ENCODE results near the gene UBE2D2. TPM values are rescaled to one million over a fixed set of nuclear protein-coding genes. Genes with fewer than 3 reads are reported as not detected.
"Not testable (repeated sequence)": the region's sequence is repeated elsewhere in the genome, so short reads cannot be mapped to it uniquely, and the experiment has no call there.

The UBE2D2 gene
- polyA plus RNA-seq (2012; ENCODE audit: missing spikeins): 163 TPM

DNA sequence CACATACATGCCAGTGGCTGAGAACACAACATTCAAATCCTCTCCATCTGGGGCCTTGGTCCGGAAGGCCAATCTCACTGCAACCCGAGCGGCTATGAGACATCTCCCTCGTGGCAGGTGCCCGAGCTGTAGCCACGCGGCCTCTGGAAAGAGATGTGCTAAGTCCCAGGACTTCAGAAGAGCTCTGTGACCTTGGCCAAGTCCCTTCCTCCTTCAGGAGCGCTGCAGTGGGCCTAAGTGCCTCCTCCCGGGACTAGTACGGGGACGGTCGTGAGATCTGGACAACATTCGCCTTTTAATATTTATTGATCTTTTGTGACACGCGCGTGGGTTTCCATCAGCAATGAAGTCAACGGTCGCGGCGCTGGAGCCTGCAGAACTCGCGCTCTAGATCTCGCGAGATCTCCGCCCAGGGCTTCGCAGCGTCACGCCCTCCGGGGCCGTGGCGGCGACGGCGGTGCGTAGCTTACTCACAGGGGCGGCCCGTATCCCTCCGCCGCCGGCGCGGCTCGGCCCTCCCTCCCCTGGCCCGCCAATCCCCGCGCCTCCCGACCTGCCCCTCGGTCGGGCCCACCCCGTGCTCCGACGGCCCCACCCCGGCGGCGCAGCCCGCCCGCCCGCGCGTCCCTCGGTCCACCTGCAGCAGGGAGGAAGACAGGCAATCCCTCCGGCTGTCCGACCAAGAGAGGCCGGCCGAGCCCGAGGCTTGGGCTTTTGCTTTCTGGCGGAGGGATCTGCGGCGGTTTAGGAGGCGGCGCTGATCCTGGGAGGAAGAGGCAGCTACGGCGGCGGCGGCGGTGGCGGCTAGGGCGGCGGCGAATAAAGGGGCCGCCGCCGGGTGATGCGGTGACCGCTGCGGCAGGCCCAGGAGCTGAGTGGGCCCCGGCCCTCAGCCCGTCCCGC lies at the start of gene UBE2D2:
Gene UBE2D2 (plus strand): TSS at position 588 of the 903 bp plus-strand sequence. CDS start 453 bp downstream, outside the sequence.
- DNase-seq (ENCODE audit: insufficient read length) (peak; percentile 93), FAIRE-seq (peak; percentile 99)
- peak; percentile 88 for TF ChIP-seq POLR2AphosphoS5 (IDR thresholded peaks at IDR 0.05; ENCODE audit: low read depth, low read length)
- TF ChIP-seq POLR2A (IDR thresholded peaks at IDR 0.05; ENCODE audit: low read depth, low read length): peak; percentile 84
- TF ChIP-seq TAF1 (IDR thresholded peaks at IDR 0.05; ENCODE audit: borderline replicate concordance, low read depth, low read length): peak; percentile 75; the same call in 1 of the 2 replicates

DNA sequence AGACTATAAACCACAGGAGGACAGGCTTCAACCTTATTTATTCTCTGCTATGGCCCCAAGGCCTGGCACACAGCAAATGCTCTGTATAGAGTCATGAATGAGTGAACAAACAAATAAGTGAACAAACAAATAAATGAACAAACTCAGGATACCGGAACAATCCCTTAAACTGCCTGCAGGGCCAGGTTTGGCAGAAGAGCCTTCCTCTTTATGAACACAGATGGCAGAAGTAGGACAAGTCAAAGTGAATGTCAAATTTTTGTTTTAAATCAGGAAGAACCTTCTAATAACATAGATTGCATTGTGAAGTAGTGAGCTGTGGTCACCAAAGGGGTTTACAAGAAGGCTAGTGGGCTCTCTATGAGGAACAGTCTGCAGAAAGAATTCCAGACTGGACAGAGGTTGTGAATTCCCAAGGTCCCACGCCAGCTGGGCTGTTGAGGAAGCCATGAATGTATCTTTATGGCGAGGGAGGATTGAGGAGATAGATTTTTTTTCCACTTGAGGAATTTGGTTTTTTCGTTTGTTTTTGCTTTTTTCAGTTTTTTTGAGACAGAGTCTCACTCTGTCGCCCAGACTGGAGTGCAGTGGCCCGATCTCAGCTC lies 48.3 kb upstream of the UBE2D2 start:
- TF ChIP-seq POLR2AphosphoS5 (IDR thresholded peaks at IDR 0.05; ENCODE audit: low read depth, low read length) (no peak), POLR2A (IDR thresholded peaks at IDR 0.05; ENCODE audit: low read depth, low read length) (no peak), TAF1 (IDR thresholded peaks at IDR 0.05; ENCODE audit: borderline replicate concordance, low read depth, low read length) (no peak)
- DNase-seq (ENCODE audit: insufficient read length) (no peak), FAIRE-seq (no peak)

DNA sequence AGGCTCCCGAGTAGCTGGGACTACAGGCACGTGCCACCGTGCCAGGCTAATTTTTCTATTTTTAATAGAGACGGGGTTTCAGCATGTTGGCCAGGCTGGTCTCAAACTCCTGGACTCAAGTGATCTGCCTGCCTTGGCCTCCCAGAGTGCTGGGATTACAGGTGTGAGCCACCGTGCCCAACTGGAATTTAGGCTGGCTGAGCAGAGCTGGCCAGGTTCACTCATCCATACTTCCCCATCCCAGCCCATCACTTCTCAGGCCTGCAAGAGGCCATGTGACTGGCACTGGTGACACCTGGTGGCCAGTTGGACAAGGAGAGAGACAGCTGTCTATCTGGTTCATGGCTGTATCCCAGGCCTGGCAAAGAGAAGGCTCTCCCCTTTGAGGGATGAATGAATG lies 47.7 kb upstream of the UBE2D2 start:
- FAIRE-seq: peak; percentile 67
- DNase-seq (ENCODE audit: insufficient read length): not testable (repeated sequence)

- DNase-seq (ENCODE audit: insufficient read length) (no peak), FAIRE-seq (no peak)
- TF ChIP-seq POLR2AphosphoS5 (IDR thresholded peaks at IDR 0.05; ENCODE audit: low read depth, low read length) (no peak), POLR2A (IDR thresholded peaks at IDR 0.05; ENCODE audit: low read depth, low read length) (no peak), TAF1 (IDR thresholded peaks at IDR 0.05; ENCODE audit: borderline replicate concordance, low read depth, low read length) (no peak)
Observed at GRCh38 chr5:139513852-139514485, 47.2 kb upstream of the UBE2D2 start.

DNA sequence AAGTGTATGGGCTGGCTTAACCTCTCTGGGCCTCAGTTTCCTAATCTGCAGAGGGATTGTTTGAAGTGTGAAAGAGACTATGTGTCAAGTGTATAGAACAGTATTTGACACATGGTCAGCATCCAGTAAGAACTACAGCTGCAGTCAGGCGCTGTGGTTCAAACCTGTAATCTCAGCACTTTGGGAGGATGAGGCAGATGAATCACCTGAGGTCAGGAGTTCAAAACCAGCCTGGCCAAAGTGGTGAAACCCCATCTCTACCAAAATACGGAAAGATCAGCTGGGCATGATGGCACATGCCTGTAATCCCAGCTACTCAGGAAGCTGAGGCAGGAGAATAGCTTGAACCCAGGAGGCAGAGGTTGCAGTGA lies 46.7 kb upstream of the UBE2D2 start:
- DNase-seq (ENCODE audit: insufficient read length): no peak
- no peak for FAIRE-seq
- TF ChIP-seq POLR2A (IDR thresholded peaks at IDR 0.05; ENCODE audit: low read depth, low read length): no peak
- TF ChIP-seq POLR2AphosphoS5 (IDR thresholded peaks at IDR 0.05; ENCODE audit: low read depth, low read length): no peak
- no peak for TF ChIP-seq TAF1 (IDR thresholded peaks at IDR 0.05; ENCODE audit: borderline replicate concordance, low read depth, low read length)

DNA sequence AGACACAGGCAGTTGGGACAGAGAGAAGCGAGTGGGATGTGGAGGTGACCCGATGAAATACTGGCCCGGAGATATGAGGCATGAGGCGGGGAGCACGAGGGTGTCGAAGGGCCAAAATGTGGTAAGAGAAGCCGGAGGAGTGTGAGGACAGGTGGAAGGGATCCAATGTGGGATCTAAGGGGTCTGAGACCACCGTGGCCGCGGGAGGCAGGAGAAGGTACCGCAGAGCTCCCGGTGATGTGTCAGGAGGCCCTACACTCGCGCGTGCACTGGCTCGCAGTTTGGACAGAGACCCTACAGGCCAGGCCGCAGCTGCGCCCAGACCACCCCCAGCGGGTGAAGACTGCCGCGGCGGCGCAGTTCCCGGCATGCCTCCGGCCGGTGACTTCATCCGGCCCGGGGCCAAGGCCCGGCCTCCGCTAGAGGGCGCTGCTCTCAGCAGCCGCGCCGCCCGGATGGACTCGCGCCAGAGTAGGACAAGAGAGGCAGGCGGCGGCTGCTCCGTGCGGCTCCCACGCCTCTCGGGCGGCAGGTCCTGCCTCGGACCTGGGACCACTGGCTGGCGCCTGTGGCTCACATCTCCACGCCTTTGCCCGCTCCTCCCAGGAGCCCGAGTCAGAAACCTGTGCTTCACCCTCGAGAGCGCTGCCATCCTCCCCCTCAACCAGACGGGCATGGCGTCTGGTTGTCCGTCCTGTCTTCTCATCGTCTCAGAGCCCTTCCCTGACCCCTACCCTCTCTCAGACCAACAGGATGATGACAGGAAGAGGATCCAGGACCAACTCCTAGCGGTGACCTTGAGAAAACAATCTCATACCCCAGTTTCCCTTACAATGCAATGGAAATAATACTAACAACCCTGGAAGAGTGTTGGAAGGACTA lies 43.2 kb upstream of the UBE2D2 start:
- TF ChIP-seq POLR2A (IDR thresholded peaks at IDR 0.05; ENCODE audit: low read depth, low read length) (peak; percentile 88), TAF1 (IDR thresholded peaks at IDR 0.05; ENCODE audit: borderline replicate concordance, low read depth, low read length) (peak; percentile 87), POLR2AphosphoS5 (IDR thresholded peaks at IDR 0.05; ENCODE audit: low read depth, low read length) (peak; percentile 88)
- DNase-seq (ENCODE audit: insufficient read length) (peak; percentile 94), FAIRE-seq (peak; percentile 88)

DNA sequence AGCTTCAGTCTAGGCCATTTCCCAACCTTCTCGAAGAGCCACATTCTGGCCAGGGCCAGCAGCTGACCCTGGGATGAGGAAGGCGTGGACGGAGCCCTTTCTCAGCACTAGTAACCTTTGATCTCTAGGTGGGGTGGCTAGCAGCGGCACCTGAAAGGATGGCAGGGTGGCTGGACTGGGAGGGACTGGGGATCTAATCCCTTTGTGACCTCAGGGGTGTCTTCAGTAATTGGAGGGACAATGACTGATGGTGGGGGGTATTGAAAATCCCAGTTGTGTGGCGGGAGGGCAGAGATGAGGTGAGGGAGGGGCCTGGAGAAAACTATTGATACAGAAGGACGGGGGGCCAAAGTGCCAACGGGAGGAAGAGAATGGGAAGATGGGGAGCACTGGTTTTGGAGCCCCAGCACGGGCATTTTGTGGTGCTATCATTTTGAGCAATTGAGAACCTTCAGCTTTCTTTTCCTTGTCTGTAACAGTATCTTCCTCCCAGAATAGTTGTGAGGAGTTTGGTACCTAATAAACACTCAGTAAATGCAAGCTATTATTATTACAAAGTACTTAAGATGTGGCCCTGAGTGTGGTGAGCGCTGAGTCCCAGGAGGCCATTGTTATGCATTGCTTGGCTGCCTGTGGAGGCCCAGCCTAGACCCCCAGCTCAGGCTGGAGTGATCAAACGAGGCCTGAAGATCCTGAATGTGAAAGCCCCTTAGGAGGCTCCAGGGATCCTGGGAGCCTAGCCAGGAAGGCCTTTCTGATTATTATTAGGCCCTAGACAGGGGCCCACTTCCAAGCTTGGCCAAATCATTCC lies 37.3 kb upstream of the UBE2D2 start:
- no peak for DNase-seq (ENCODE audit: insufficient read length)
- TF ChIP-seq TAF1 (IDR thresholded peaks at IDR 0.05; ENCODE audit: borderline replicate concordance, low read depth, low read length) (no peak), POLR2AphosphoS5 (IDR thresholded peaks at IDR 0.05; ENCODE audit: low read depth, low read length) (no peak), POLR2A (IDR thresholded peaks at IDR 0.05; ENCODE audit: low read depth, low read length) (no peak)
- FAIRE-seq: no peak

- TF ChIP-seq POLR2AphosphoS5 (IDR thresholded peaks at IDR 0.05; ENCODE audit: low read depth, low read length) (no peak), TAF1 (IDR thresholded peaks at IDR 0.05; ENCODE audit: borderline replicate concordance, low read depth, low read length) (no peak), POLR2A (IDR thresholded peaks at IDR 0.05; ENCODE audit: low read depth, low read length) (no peak)
- no peak for DNase-seq (ENCODE audit: insufficient read length)
- FAIRE-seq: peak; percentile 73
Observed at GRCh38 chr5:139524446-139524845, 36.7 kb upstream of the UBE2D2 start.

DNA sequence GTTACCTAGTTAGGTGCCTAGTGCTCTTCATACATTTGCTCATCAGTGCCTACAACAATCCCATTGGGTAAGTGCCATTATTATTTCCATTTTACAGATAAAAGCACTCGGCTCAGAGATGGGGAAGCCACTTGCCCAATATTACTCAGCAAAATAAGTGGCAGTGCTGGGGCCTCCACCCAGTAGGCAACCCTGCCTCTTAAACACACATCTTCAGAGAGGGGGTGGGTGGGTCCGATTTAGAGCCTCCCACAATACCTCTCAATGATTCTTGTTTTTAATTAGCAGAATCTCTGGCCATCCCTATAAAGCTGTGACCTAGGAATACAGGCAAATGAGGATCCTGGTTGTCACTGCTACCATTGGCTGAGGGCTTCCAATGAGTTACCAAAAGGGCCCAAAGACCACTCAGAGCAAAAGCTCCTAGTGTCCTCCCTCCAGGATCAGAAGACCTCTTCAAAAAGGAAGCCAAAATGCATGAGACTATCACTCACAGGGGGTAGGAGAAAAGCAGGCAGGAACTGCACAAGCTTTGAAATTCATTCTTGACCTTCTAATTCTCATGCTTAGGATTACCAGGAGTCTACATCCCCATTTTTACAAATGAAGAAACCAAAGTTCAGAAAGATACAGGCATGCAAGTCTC lies 36.1 kb upstream of the UBE2D2 start:
- DNase-seq (ENCODE audit: insufficient read length) (no peak), FAIRE-seq (peak; percentile 54)
- TF ChIP-seq POLR2A (IDR thresholded peaks at IDR 0.05; ENCODE audit: low read depth, low read length) (no peak), POLR2AphosphoS5 (IDR thresholded peaks at IDR 0.05; ENCODE audit: low read depth, low read length) (no peak), TAF1 (IDR thresholded peaks at IDR 0.05; ENCODE audit: borderline replicate concordance, low read depth, low read length) (no peak)

DNA sequence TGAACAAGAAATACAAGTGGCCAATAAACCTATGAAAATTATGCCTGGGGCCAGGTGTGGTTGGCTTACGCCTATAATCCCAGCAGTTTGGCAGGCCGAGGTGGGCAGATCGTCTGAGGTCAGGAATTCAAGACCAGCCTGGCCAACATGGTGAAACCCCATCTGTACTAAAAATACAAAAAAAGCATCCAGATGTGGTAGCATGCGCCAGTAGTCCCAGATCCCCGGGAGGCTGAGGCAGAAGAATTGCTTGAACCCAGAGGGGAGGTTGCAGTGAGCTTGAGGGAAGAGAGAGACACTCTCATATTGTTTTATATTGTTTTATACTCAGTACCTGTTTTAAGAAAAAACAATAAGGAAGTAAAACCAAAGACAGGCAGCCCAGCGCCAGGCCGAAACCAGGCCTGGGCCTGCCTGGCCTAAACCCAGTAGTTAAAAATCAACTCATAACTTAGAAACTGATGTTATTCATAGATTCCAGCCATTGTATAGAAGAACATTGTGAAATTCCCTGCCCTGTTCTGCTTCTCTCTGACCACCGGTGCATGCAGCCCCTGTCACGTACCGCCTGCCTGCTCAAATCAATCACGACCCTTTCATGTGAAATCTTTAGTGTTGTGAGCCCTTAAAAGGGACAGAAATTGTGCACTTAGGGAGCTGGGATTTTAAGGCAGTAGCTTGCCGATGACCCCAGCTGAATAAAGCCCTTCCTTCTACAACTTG lies 35.4 kb upstream of the UBE2D2 start:
- peak; percentile 74 for FAIRE-seq
- not testable (repeated sequence) for DNase-seq (ENCODE audit: insufficient read length)

DNA sequence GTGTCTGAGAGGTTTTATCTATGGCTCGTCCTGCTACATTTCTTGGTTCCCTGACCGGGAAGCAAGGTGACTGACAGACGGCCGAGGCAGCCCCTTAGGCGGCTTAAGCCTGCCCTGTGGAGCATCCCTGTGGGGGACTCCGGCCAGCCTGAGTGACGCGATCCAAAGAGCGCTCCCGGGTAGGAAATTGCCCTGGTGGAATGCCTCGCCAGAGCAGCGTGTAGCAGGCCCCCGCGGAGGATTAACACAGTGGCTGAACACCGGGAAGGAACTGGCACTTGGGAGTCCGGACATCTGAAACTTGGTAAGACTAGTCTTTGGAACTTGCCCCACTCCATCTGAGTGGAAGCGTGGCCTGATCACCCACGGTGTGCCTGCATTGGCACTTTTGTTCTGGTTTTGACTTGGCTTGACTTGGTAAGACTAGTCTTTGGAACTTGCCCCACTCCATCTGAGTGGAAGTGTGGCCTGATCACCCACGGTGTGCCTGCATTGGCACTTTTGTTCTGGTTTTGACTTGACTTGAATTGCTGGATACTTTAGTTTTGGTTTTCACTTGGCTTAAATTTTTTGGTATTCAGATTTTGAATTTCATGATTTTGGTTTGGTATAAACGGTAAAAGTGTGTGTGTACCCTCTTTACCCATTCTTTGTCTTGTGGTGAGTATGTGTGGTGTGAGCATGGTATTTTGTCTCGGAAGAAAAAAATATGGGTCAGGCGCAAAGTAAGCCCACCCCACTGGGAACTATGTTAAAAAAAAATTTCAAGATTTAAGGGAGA lies 34.6 kb upstream of the UBE2D2 start:
- FAIRE-seq; DNase-seq (ENCODE audit: insufficient read length): not testable (repeated sequence)

GRCh38 chr5:139527090-139527470 lies 34.1 kb upstream of the UBE2D2 start:
- DNase-seq (ENCODE audit: insufficient read length); FAIRE-seq: not testable (repeated sequence)

DNA sequence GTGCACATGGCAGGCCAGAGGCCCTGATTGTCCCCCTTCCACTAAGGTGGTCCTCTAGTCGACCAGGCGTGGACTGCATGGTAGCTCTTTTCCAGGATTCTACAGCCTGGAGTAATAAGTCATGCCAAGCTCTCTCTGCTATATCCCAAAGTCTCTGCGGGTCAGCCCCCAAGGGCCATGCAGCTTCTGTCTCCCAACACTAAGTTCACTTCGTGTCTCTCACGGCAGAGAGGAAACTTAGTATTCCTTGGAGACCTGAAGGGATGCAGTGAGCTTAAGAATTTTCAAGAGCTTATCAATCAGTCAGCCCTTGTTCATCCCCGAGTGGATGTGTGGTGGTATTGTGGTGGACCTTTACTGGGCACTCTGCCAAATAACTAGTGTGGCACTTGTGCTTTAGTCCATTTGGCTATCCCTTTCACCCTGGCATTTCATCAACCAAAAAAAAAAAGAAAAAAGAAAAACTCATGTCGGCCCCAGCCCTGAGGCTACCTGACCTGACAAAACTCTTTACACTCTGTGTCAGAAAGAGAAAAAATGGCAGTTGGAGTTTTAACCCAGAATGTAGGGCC lies 33.2 kb upstream of the UBE2D2 start:
- FAIRE-seq; DNase-seq (ENCODE audit: insufficient read length): not testable (repeated sequence)

Data from GM12892 (cell line).